ENCODE measurements around the gene SIX3.

The SIX3 gene

DNA sequence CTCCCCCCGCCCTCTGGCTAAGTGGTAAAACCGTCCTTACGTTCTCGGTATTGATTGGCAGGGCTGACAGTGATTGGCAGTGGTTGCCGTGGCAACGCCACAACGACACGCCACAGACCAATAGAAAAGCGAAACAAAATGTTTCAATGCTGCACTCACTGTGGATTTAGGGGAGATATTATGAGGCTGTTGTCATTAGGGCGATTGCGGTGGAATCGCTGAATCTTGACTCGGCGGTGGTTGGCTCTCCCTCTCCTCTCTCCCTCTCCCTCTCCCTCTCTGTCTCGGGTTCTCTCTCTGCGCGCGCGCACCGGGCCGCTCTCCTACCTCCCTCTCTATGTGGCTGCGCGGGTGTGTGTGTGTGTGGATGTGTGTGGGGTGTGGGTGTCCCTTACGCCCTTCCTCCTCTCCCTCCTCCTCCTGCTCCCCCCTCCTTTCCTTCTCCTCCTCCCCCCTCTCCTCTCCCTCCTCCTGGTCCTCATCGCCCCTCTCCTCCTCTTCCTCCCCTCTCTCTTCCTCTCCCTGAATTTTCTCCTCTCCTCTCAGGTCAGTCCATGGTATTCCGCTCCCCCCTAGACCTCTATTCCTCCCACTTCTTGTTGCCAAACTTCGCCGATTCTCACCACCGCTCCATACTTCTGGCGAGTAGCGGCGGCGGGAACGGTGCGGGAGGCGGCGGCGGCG lies at the start of gene SIX3:
TSS of gene SIX3 (plus strand) at position 152 of the 684 bp plus-strand sequence. CDS start at position 555, 403 bp downstream.
- peak; percentile 66 for DNase-seq (ENCODE audit: low read depth, low spot score)

DNA sequence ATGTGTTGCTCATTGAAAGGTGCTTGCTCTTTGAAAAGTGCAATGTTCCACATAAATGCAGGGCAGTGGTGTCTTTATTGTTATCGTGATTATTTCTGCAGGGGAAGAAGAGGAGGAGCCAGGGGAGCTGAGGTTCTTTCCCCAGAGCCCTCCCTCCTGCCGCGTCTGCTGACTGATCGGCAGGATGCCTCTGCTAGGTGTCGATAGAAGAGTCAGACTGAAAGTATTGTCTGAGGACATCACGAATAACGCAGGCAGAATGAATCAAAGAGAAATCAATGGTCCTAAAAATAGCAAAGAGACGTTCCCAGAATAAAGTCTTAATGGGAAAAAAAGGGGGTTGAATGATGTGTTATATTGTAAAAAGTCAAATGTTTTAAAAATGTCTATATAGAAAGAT lies 47.4 kb upstream of the SIX3 start:
- DNase-seq (ENCODE audit: low read depth, low spot score): no peak

DNA sequence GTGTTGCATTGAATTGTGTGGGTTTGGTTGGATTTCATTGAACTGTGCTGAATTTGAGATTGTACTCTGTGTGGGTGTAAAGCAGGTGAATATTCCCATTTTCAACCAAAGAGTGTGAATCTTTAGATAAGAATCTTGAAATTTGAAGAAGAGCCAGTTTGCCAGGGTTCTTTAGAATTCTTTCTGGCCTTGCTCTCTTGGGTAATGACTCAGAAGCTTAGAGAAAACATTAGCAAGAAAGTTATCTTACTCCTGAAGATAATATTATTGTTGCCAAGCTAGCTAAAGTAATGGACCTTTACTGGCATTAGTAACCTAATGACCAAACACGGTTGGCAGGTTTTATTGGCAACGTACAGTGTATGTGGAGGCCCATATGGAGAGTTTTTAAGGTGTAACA lies 46.4 kb upstream of the SIX3 start:
- no peak for DNase-seq (ENCODE audit: low read depth, low spot score)

DNA sequence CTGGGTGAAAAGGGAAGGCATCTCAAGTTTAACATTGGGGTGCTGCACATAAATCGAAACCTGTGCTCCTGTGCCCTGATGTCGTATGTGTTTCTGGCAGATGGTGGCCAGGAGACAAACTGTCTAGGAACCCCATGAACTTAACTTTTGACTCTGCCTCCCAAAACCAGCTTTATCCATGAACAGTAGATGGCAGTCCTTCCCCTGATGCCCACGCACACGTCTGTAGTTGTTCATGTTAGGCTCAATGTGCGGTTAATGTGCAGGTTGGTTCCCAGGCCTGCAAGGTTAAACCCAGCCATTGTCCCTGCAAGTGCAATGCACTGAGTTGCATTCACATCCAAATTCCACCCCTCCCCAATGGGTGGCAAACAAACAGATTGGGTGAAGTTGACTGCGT lies 44.1 kb upstream of the SIX3 start:
- DNase-seq (ENCODE audit: low read depth, low spot score): no peak

DNA sequence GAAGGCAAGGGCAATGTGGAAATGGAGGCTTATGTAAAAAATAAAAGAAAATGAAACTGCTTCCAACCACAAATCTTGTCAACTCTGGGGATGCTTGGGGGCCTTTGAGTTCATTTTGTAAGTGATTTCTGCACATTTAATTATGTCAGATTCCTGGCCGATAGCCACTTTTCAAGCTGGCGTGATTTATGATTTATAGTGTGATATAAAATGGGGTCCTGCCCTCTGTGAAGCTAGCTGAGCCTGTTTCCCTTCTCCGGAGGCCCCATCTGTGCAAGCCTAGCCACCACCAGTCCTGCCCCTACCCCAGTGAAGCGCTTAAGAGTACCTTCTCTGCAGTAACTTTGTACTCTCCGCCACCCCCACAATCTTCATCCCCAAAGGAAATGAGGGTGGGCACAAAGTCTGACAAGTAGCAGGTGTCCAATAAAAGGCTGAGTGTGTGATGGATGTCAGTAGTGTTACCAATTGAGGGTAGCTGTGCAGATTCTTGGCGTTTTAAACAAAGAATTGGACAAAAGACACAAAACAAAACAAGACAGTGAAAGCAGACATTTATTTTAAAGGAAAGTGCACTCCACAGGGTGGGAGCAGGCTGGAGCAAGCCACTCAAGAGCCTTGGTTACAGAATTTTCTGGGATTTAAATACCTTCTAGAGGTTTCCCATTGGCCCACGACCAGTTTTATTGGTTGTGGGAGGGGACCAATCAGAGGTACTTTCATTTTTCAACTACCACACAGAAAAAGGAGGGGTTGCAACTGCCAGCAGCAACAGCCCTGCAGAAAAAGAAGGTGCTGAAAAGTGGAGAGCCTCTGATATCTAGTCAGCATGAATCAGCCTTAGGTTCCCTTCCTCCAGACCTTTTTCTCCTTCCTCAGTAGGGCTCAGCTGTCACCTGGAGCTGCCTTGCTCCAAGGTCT lies 39.0 kb upstream of the SIX3 start:
- no peak for DNase-seq (ENCODE audit: low read depth, low spot score)

DNA sequence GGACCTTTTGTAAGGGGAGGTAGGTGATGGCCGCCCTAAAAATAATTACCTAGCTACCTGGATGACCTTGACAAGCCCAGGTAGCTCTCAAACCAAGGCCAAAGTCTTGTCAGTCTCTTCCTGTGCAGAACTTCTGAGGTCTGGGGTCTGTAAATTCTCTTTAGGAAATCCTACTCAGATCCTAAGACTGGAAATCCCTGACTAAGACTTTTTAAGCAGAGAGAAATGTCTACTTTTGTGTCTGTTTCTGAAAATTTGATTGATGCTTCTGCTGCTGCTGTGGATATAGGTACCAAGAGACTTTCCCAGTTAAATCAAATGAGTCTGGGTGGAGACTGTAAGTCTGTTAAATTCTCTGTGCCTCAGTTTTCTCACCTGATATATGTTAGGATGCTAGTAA lies 36.9 kb upstream of the SIX3 start:
- DNase-seq (ENCODE audit: low read depth, low spot score): no peak

DNA sequence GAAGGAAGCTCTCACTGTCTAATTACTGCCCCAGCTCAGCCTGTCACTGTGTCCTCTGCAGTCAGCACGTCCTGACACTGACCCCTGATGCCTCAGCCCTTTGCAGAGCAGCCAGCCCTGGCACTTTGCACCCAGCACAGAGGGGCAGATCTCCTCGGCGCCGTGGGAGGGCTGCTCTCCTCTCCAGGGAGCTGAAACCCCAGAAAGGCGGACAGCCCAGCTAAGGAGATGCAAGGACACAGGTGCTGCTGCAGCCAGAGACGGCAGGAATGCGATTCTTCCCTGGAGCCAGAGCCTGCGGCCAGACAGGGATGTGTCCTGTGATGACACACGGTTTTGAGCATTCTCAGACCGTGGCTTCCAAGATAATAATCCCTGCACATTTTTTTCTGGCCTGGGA lies 34.5 kb upstream of the SIX3 start:
- peak; percentile 53 for DNase-seq (ENCODE audit: low read depth, low spot score)

DNA sequence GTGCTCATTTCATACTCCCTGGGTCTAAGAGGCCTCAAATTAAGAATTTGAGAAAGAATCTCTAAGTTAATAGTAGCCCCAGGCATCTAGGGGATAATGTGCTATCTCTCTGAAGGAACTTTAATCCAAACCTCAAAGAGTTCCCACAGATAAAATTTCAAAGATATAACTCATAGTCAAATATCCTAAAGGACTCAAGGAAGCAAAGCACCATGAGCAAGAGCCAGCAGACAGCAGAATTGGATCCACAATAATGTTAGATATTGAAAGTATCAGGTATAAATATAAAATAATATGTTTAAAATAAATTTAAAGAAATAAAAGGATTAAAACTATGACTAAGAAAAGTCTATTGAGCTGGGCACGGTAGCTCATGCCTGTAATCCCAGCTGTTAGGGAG lies 31.7 kb upstream of the SIX3 start:
- DNase-seq (ENCODE audit: low read depth, low spot score): no peak

DNA sequence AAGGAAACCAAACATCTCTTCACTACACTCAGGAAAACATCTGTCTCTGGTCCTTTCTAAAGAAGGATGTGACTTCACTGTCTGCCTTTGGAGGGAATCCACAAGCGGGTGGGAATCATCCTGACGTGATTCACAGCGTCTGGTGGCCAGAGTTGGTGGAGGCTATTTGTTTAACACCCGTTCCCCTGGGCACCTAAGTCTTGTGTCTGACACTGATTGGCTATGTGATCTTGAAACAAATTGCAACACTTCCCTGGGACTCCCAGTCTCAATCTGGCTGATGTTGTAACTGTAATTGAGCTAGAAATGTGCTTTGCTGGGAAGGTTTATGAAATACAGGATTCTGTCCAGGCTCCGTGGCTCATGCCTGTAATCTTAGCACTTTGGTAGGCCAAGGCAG lies 28.8 kb upstream of the SIX3 start:
- DNase-seq (ENCODE audit: low read depth, low spot score): no peak

DNA sequence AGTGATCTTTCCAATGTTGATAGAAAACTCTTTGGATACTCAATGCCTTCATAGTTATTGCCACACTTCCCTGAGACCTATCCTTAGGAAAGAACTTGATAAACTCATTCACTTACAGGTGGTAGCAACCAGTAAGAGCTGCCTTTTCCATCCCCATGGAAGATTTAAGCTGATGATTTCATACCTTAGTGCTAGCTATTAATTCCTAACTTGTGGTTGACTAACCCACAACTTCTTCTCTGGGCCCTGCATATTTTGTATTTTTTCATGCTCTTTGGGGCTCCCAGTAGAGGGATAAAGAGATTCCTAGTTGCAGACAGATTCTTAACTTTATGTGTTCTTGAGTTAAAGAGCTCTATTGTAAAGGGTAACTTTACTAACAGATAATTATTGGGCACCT lies 25.2 kb upstream of the SIX3 start:
- no peak for DNase-seq (ENCODE audit: low read depth, low spot score)

DNA sequence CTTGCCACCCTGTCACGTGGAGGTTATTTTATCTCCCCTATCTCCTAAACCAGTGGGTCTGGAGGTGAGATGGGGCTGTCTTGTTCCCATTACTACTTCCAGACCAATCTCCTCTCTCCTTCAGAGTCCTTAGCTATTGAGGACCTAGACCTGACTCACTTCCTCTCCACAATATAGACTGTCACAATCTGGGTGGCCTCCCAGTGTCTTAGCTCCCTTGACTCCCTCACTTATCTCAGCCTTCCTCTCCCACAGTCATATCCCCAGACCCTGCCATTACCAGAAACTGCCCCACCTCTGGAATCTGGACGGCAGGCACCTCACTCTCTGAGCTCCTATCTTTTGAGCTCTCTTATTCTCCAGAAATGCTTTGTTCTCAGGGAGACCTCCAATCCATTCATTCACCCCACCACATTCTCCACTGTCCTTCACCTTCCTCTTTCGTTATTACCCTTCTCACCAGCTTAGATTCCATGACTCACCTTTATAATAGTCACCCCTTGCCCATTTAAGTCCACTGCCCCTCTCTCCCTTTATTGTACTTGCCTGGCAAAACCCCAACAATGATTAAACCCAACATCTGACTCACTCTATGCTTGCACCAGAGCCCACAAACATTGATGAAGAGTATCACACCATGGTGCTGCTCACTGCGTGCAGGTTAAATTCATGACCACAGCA lies 23.3 kb upstream of the SIX3 start:
- no peak for DNase-seq (ENCODE audit: low read depth, low spot score)

DNA sequence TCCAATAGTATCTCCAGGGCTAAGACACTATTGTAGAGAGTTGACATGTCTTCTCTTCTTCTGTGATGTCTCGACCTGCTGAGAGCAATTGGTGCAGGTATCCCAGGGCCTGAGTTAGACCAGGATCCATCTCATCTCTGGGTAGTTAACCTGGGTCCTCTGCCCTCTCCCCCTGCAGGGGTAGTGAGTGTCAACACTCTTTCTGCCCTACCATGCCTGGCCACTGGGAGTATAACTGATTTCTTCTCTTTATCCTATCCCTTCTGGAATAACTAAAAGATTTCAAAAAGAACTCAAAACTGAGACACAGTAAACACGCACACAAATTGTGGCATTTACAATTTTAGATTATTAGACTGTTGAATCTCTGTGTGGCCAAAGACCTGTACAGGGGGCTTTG lies 20.8 kb upstream of the SIX3 start:
- no peak for DNase-seq (ENCODE audit: low read depth, low spot score)

DNA sequence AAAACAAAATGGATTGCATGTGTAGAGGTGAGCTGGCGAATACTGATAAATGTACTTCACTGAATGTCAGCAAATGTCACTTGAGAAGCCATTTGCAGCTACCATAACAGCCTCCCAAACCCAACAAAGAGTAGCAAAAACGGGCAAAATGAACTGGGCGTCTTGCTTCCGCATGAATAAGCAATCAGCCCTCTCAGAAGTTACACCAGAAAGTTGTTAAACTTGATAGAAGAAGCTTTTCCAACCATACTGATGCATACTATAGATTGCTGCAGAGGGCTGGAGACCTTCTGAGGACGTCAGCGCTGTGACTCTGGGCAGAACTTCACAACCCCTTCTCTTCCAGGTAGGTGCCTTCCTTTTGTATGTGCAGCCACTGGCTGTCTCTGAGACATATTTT lies 18.7 kb upstream of the SIX3 start:
- no peak for DNase-seq (ENCODE audit: low read depth, low spot score)

DNA sequence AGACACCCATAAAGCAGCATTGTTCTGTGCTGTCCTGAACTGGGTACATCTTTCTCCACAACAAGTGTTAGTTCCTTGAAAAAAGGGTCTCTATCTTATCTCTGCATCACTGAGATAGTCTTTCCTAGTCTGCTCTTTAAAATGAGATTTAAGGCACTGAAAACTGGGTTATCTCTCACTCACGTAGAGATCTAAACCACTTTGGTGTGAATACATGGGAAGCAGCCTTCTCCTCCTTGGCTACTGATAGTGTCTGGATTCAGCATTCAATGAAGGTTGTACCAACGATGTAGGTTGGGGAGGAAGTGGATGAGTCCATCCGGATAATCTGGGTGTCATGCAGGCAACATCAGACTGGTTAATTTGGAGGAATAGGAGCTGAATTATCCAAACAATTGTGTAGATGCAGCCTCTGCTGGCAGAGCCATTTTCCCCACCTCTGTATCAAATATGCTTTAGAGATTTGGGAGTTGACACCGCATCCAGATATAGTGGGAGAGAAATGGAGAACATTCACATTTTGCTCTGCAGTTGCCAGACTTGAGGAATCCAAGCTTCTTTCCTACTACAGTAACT lies 15.9 kb upstream of the SIX3 start:
- no peak for DNase-seq (ENCODE audit: low read depth, low spot score)

DNA sequence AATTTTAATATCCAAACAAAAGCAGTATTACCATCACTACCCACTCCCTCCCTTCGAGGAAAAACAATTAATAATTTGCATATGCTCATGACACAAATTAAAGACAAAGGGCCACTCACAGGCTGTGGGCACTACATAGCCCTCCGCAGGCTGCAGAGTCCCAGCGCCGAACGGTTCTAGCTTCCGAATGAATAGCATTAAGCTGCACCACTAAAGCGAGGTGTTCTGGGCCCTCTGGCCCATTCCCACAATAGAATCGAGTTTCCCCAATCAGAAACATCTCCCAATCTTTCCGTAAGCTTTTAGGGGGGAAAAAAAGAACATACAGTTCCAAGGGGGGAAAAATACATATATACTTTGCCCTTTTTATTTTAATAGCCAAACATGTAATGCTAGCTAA lies 14.5 kb upstream of the SIX3 start:
- no peak for DNase-seq (ENCODE audit: low read depth, low spot score)

DNA sequence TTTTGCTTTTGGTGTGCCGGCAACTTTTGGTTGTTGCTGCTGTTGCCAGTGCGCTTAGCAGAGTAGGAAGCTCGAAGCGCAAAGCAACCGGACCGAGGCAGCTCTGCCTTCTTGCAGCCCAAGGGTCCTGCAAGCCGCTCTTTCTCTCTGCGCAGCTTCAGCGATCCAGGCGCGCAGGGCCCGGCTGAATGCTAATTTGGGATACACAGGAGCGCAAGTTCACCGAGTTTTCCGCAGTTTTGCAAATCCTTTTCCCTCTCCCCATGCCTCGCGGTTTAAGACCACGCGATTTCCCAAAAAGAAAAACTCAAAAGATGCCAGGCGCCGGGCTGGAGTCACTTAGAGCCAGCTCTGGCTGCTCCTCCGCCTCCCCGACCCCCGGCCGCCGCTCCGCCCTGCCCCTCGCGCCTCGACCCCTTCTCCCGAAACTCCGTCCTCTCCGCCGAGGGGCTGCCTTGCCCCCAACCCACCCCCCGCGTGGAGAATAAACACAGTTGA lies 13.5 kb upstream of the SIX3 start:
- peak; percentile 70 for DNase-seq (ENCODE audit: low read depth, low spot score)

DNA sequence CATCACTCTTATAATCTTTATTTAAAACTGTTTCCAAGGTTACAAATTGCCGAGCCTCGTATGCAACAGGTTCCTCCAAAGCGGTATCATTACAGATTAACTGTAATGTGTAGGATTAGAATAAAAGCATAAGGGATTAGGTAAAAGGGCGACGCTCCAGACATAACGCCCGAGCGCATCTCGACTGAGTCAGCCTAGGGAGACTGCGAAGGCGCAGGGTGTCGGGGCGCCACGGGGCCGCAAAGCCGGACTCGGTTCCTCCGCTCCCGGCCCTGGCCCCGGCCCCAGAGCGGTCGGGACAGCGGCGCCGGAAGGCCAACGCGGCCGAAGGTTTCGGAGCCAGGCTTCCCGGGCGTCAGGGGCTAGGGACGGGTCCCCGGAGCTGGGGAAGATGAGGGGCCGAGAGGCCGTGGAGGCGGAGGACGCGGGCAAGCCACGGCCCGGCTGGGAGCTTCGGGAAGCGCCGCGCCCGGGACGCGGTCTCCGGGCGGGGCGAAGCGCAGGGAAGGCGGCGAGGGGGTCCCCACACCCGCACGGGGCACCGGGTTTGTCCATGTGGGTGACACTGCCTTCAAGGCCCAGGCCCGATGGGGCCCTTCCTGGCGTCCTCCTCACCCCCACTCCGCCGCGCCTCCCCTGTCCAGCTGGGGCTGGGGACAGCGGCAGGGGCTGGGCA lies 12.9 kb upstream of the SIX3 start:
- DNase-seq (ENCODE audit: low read depth, low spot score): no peak

DNA sequence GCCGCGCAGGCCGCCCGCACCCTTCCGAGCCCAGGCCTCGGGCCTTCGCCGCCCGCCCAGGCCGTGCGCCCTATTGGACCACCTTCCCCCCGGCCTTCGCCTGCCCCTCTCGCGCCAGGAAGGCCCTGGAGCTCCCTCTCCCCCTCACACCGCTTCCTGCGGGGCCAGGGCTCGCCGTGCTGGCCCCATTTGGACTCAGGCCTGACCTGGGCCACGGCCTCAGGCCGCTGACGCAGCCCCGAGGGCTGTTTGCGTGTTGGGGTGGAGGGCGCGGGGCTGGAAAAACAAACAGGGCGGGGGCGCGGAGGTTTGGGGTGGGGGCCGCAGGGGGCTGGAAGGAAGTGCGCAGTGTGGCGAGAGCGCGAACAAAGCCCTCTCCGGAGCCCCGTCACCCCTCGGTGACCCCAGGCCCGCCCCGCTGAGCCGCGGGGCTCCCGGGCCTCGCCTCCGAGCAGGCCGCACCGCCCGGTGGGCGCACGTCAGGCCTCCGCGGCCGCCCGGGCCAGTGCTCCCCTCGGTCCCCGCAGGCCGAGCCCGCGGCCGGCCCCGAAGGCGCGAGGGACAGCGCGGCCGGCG lies 12.3 kb upstream of the SIX3 start:
- no peak for DNase-seq (ENCODE audit: low read depth, low spot score)

DNA sequence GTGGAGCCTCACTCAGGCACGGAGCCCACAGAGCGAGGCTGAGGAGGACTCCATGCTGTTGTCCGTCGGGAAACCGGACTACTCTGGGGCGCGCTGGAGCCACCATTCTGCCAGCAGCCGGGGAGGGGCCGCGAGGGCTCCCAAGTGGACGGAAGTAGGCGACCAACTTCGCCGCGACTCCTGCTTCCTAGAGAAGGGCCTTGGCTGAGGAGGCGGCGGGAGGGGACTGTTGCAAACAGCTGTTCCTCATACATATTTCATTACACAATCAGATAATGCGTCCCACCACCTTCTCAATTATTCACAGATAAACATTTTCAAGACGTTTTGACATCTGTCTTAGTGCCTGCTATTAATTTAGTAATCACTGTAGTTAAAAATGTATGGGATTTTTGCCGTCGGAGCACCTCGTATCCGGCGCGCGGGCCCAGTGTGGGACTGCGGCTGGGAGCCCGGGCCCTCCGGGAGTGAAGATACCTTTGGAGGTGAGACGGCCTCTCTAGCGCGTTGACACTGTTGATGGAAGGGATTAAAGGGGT lies 11.7 kb upstream of the SIX3 start:
- DNase-seq (ENCODE audit: low read depth, low spot score): peak; percentile 66

DNA sequence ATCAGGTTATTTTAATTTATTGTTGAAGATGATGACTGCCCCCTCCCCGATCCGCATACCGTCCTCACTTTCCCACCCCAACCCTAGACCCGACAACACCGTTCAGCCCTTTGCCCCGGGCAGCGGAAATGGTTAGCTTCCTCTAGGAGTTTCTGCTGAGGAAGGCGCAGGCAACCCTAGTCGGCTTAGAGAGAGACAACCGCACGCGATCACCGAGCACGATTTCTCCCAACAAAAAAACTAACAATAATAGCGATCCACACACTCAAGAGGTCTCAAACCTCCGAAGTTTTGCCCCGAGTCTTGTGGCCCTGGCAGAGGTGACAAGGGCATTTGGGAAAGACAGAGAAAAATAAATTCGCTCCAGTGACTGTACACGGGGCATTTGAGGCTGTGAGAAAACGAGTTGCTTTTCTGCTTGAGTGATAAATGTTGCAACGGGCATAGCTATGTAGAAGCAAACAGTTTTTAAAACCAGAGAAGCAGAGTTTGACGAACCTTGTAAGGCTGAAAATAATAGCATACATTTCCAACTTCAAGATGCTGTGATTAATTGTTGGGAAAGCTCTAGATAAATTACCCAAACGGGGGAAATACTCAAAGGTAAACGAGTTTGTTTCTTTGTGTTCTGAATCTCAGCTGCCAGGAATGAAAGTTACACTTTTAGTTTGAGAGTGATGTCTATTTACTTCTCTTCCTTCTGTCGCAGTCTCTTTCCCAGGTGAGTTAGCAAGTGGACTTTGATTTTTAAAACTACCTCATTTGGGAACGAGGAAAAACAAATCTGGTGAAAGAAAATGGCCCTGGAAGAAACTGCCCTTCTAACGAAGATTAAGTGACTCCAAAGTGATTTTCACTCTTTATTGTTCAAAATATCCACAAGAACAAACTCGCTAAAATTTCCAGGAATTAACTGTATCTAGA lies 11.0 kb upstream of the SIX3 start:
- DNase-seq (ENCODE audit: low read depth, low spot score): peak; percentile 73

Measured in ELF-1 (cell line).